GM12875 (cell line): ENCODE data around the gene TTYH2.
A peak's percentile ranks its signal among the peaks of the same experiment; 100 is the strongest.

ENCODE experiments used
- H3K4me3 ChIP-seq: one replicate; pipeline ENCODE4 v1.5.1; 2011; ENCODE audit warnings: low read depth, low read length, control low read depth
- CTCF ChIP-seq: IDR thresholded peaks from 2 replicates; pipeline ENCODE4 v1.5.1; 2011; ENCODE audit warnings: low read depth, mild to moderate bottlenecking, control low read depth, inconsistent platforms, low read length, moderate library complexity, borderline replicate concordance; ENCODE audit not compliant: insufficient read depth

The TTYH2 gene

GRCh38 chr17:74194682-74195081 is 18.7 kb upstream of the TTYH2 start:
- no peak overlapping the region for H3K4me3 ChIP-seq
- TF ChIP-seq CTCF = no peak

- no peak overlapping the region for H3K4me3 ChIP-seq
- TF ChIP-seq CTCF = no peak
These were observed 16.6 kb upstream of the TTYH2 start for GRCh38 chr17:74196541-74197317.

DNA sequence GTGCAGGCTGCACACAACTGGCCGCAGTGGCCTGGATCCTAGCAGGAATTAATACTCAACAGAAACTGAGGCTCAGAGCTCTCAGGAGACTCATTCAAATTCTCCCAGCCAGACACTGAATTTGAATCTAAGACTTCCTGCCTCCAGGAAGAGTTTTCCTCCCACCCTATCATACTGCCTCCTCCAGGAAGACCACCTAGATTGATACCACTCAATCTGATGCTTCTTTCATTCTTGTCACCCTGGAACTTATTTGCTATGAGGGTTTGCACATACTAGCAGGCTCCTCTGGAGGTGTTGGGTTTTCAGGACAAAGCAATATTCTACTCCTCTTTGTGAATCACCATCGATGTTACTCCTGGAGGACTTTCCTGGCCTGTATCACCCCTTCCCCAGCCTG is 15.6 kb upstream of the TTYH2 start:
- no peak for TF ChIP-seq CTCF
- H3K4me3 ChIP-seq = no peak overlapping the region

GRCh38 chr17:74198694-74199093 is 14.7 kb upstream of the TTYH2 start:
- no peak for TF ChIP-seq CTCF
- no peak overlapping the region for H3K4me3 ChIP-seq

GRCh38 chr17:74199306-74200092 is 13.9 kb upstream of the TTYH2 start:
- peak; percentile 96 for TF ChIP-seq CTCF
- no peak overlapping the region for H3K4me3 ChIP-seq

- TF ChIP-seq CTCF = no peak
- H3K4me3 ChIP-seq = no peak overlapping the region
These were observed 13.3 kb upstream of the TTYH2 start for GRCh38 chr17:74200112-74200511.

DNA sequence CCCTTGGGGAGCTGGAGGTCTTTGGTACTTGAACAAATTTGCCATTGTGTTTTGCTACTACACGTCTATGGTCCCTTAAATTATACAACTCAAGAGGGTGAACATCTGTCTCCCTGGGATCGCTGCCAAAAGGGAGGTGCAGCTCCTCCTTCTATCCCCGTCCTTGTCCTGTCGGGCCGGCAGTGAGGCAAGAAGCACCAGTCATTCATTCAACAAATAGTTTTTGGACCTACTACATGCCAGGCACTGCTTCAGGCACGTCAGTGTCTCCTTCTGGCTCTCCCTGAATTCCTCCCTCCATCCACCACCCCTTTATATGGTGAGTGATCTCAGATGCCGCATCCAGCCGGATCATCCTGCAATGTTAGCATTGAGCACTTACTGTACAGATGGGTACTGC is 12.1 kb upstream of the TTYH2 start:
- TF ChIP-seq CTCF = no peak
- H3K4me3 ChIP-seq = no peak overlapping the region
